NCI-H1105 (cell line): ENCODE data around the gene MYMX.
"Not testable (repeated sequence)": the region's sequence is repeated elsewhere in the genome, so short reads cannot be mapped to it uniquely, and the experiment has no call there.

ENCODE experiments used
- DNase-seq: peaks from one replicate; lab custom pipeline; 2025; lab: John Stamatoyannopoulos, UW

Gene MYMX

GRCh38 chr6:44219815-44220784, 3.4 kb downstream of the MYMX start:
- no peak for DNase-seq

- DNase-seq = no peak
These were observed 4.2 kb downstream of the MYMX start for GRCh38 chr6:44220913-44221290.

GRCh38 chr6:44221291-44221960, 4.7 kb downstream of the MYMX start:
- peak; percentile 86 for DNase-seq

GRCh38 chr6:44221961-44222335, 5.2 kb downstream of the MYMX start:
- DNase-seq = no peak

- DNase-seq = no peak
These were observed 6.0 kb downstream of the MYMX start for GRCh38 chr6:44222486-44223318.

GRCh38 chr6:44223319-44224028, 6.7 kb downstream of the MYMX start, which contains the start of gene SLC29A1:
Gene SLC29A1, plus strand, starts transcription at chr6:44223595. Its CDS starts 3,719 bp downstream, at chr6:44227314.
- DNase-seq = peak; percentile 82

- DNase-seq = peak; percentile 49
These were observed 7.6 kb downstream of the MYMX start for GRCh38 chr6:44224029-44224964.

GRCh38 chr6:44224965-44225305, 8.2 kb downstream of the MYMX start:
- DNase-seq = no peak

GRCh38 chr6:44225579-44226325, 9.0 kb downstream of the MYMX start:
- no peak for DNase-seq

- DNase-seq = no peak
These were observed 9.8 kb downstream of the MYMX start for GRCh38 chr6:44226368-44227147.

- DNase-seq = no peak
These were observed 10.5 kb downstream of the MYMX start for GRCh38 chr6:44227148-44227793.

GRCh38 chr6:44228031-44228430, 11.3 kb downstream of the MYMX start:
- DNase-seq = no peak

- no peak for DNase-seq
These were observed 11.7 kb downstream of the MYMX start for GRCh38 chr6:44228433-44228832.

- DNase-seq = no peak
These were observed 12.1 kb downstream of the MYMX start for GRCh38 chr6:44228836-44229235.

GRCh38 chr6:44229376-44230033, 12.8 kb downstream of the MYMX start:
- no peak for DNase-seq

- DNase-seq = no peak
These were observed 13.4 kb downstream of the MYMX start for GRCh38 chr6:44230034-44230675.

- DNase-seq = not testable (repeated sequence)
These were observed 14.7 kb downstream of the MYMX start for GRCh38 chr6:44231426-44231825.
